Occipital lobe (tissue), 2 donors: ENCODE data around the gene PKD1L1. TPM values are rescaled to one million over a fixed set of nuclear protein-coding genes. Genes with fewer than 3 reads are reported as not detected.

Experiments used
- DNase-seq: peaks from one replicate; lab custom pipeline; 2025; lab: John Stamatoyannopoulos, UW
- total RNA-seq: library from RNA; depleted of rRNA; stranded (reverse); fragments of >200 nt; gene quantifications from one replicate; pipeline ENCODE4 v1.2.3, GENCODE V29; 2014

PKD1L1 gene
- total RNA-seq, 1 donor from 2014 or later, result 0.62 TPM

DNA sequence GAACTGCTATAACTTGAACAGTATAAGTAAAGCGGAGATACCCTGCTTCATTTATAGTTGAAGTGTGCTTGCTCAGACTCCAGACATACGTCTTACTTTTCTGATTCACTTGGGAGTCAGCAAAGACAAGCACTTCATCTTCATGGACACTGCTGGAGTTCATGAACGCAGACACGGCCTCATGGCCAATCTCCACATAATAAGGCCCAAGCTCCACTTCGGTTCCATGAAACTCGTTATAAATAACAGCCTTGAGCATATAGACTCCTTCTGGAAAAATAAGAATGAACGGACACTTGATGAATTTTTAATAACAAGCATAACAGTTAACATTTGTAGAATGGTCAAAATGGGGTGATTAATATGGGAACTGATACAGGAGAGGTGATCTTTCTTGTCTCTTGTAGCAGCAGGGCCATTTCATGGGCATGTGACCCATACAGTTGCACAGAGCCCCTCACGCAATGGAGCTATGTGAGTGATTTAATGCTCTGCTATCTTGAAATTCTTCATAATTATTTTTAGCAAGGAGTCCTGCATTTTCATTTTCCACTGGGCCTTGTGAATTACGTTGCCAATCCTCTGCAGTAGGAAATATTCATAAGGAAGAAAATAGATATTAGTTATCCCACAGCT is 40.2 kb downstream of the PKD1L1 start:
- DNase-seq, result no peak

DNA sequence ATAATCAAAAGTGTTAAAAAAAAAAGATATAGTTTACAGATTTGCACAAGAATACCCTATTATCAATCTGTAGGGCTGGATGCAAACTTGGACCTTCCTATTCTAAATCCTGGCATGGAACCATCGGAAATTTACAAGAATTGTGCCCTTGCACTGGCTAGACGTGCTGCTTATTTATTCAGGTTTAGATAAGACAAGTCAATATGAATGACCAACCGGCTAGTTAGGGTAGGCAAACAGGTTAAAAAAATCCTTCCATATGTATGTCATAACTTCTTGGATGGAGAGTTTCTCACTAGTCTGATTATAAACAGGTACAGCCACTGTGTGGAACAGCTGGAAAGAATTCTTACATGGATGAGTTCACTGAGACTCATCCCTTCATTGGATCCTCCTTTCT is 41.4 kb downstream of the PKD1L1 start:
- no peak for DNase-seq

DNA sequence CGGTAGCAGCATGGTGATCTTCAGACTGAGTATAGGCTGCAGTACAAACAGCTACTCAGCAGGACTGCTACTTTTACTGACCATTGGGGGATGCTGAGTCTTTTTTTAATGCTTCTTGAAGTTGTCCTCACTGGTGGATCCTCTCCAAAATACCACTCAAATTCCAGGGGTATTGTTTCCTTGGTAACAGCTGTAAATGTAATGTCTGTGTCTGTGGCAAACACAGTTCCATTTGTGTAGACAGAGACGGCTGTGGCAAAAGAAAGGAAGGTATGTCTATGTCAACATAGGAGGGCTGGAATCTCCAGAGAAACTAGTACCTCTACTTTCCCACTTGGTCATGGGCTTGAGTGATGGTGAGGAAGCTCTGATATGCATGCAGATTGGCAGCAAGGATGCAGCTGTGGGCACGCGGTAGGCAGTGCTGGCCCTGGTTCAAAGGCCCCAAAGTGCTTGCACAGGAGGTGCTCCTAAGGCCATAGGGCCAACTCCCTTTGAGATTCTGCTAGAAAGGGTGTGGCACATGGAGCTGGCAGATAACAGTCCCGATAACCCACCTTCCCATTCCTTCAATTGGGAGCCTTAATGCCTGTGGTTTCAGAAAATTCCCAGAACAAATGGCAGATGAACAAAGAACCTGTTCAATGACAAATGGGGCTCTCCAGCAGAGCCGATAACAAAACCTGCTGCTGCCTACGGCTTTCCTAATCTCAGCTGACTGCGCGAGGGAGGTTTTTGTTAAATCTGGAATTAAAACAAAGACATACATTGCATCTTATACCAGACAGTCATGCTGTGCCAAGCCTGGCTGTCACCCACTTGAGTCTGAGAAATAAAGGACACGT is 43.0 kb downstream of the PKD1L1 start:
- DNase-seq, result no peak

DNA sequence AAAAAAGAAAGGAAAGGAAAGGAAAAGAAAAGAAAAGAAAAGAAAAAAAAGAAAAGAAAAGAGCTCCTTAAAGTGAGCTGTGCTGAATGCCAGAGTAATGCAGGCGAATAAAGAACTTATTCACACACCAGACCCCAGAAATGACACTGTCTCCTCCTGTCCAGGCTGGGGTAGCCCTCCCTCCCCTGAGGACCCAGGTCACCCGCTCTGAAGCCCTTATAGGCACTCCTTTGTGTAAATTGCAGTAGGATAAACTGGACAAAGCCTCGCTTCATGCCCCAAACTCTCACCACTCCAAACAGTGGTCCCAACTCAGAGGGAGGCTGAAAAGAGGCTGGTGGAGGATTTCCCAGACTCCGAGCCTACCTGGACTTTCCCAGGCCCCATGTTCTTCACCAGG is 46.3 kb downstream of the PKD1L1 start:
- DNase-seq, result no peak

DNA sequence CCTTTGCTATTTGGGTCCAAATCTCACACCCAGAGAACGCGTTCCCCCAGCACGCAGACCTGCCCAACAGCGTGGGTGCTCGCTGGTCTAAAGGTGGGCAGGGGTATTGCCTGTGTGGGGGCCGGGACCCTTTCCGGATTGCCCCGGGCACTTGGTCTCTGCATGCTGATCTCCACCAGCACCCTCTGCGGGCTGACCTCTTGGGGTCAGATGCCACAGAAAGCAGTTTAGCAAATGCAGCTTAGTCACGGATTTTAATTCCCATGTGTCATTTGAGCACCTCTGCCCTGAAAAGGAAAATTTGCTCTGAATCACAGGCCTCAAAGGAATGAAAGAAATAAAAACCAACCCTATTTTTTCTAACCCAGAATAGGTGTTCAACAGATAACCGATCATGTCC is 46.7 kb downstream of the PKD1L1 start:
- no peak for DNase-seq

DNA sequence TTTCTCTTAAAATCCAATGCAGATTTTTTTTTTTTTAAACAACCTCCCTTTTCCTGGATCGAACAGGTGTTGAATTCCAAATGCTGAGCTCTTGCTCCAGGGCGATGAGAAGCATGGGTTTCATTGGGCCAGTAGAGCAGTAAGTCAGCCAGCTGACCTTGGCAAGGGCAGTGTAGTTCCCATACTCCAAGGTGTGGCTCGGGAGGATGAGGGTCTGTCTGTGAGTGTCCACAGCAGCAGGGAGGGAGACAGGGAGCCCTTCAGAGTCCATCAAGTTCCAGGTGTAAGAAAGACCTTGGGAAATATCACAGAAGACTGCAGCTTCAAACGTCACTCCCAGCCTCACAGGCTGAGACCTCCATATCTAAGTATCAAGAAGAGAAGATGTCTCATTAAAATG is 50.4 kb downstream of the PKD1L1 start:
- no peak for DNase-seq

DNA sequence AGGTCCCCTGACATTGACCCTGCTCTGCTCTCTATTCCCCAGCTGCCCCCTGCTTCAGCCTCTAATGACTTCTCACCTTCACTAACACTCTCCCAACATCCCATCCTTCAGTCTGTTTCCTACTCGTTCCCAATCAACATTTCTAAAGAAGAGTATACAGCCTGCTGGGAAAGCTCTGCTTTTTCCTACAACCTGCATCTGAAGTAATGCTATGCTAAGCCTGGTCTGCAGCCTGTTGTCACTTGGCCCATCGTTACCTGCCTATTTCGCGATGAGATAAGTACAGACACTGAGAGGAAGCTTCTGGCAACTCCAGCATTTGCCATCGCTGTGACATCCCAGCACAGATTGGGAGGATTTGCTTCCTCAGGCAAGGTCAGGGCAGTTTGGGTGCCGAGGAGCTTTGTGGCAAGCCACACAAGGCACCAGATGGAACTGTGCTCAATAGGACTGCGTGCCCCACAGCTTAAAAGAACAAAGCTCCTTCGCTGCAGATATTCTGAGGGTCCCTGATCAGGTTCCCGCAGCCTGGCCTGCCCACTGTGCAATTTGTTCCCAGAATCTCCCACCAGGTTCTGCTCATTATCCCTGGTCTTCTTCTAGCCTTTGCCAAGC is 51.4 kb downstream of the PKD1L1 start:
- DNase-seq, result no peak

DNA sequence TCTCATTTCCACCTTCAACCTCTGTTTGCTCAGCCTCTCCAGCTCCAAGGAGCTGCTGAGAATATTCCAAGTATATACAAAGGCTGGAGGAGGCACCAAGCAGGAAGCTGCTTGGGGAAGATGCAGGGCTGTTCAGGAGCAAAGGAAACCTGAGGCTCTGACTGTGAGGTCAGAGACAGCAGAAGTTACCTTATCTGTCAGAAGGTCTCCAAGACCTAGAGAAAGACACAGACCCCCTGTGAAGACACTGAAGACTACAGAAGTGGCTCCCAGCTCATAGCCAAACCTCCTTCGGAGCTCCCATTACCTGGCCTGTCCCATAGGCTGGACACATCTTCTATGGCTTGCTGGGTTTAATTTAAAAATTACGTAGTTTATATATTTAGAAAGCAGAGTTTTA is 53.2 kb downstream of the PKD1L1 start:
- DNase-seq, result no peak

DNA sequence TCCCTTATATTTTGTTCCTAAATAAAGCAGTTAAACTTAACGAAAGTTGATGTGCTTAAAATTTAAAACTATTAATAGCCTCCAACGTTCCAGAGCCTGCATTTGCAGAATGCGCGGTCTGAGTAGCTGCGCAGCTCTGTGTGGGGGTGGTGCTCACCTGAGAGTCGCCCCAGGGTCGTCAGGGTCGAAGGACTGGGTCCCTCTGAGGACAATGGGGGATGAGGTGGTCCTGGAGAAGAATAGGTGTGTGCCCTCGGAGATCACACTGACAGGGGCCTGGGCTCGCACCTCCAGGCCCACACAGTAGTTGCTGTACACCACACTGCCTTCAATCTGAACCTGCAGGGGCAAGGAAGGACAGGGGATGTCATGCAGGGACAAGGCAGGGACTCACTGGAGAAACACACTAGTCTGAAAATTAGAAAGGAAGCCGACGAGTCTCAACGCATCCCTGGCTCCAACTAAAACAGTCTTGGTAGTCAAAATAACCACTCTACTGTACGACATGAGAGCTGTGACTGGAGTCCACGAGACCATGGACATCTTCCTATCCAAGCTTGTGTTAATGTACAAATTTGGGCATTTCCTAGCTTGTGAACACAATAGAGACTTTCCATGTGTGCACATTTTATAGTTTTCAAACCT is 54.4 kb downstream of the PKD1L1 start:
- DNase-seq, result no peak

DNA sequence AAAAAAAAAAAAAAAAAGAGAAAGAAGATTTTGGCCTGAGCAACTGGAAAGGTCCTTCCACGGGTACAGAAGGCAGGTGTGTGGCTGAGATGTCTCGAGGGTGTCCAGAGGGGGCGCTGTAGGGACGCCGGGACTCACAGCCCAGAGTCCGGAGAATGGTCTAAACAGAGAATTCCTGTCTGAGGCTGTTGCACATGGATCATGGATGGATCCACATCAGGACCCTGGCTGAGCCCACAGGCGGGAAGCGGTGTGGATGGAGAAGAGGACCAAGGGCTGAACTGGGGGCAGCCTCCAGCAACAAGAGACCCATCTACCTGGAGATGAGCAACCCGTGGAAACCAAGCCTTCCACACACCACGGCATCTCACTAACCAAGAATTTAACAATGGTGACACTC is 55.0 kb downstream of the PKD1L1 start:
- no peak for DNase-seq

DNA sequence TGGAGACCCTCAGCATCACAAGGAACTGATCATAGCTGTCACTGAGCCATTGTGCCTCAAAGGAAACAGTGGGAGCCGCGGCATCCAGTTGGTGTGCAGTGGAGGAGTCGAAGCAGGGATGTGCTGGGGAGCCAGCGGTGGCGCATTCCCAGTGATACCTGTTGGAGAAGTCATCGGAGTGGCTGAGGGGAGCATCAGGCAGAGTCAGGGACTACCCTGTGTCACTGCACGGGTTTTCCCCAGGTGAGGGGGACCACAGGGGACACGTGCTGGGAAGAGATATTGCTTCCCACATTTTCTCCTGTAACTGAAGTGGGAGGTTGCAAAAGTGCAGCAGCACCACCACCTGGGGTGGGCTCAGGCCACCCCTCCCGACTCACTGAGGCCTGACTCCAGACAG is 57.7 kb downstream of the PKD1L1 start:
- DNase-seq, result no peak

DNA sequence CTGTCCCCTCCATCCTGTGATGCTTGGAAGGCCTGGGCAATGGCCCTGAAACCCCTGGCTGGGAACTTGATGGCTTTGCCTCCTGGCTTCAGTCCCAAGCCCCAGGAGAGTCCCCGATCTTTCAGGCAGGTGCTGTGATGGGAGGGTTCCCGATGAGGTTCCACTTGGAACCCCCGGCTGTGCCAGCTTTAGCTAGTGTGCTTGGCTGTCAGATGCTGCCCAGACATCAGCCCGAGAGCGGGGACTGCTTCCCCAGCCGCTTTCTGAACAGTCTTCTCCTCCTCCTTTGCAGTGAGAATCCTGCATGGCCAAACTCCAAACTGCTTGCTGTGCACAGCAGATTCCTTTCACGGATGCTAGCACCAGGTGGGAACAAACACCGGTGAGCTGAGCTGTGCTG is 58.1 kb downstream of the PKD1L1 start:
- DNase-seq, result no peak

DNA sequence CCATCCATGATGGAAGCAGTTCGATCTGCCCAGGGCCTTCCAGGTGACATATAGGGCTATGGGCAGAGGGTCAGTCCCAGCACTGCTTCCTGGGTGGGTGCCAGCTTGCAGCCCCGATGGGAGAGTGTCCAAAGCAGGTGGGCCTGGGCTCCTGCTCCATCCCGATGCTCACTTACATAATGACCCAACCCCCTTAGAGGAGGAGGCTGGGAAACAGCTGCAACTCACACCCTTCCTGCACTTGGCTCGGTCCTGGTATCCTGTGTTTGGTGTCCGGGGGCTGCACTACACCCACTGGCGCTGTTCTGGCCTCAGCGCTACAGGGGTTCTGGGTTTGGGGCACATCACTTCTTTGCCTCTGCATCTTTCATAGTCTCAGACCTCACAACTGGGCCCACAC is 58.5 kb downstream of the PKD1L1 start:
- DNase-seq, result no peak

DNA sequence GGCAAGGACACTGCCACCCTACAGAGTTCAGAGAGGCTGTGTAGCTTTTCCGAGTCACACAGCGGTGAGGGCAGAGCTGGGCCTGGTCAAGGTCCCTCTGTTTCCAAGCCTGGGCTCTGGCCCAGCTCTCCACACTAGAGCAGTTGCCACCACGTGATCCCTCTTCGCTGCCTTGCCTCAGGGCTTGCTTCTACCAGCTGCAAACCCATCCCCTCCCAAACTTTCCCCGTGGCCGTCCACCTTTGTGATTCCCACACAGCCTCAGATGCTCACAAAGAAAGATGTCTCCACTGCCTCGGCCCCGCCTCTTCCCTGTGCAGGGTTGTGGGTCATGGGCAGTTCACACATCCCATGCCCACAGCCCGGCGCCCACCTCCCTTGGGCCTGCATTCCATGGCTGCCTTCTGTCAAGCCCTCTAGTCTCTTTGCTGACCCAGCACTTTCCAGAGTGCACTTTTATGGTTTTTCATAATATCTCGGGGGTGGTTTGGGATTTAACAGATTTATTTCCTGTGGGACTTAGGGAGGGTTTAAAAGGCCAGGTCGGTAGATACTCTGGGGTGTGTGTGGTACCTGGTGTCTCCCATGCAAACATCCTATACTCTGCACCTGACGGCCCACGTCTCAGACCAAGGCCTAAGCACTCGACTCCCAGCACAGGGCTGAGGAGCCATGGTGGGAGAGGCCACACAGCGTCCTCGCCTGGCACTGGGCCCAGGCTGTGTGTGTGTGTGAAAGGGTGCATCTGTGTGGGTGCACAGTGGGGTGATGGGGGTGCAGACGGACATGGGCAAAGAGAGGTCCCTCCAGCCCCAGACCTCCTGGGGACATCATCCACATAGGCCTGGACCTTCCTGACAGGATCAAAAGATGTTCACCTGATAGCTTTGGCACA is 59.6 kb downstream of the PKD1L1 start:
- DNase-seq, result no peak

DNA sequence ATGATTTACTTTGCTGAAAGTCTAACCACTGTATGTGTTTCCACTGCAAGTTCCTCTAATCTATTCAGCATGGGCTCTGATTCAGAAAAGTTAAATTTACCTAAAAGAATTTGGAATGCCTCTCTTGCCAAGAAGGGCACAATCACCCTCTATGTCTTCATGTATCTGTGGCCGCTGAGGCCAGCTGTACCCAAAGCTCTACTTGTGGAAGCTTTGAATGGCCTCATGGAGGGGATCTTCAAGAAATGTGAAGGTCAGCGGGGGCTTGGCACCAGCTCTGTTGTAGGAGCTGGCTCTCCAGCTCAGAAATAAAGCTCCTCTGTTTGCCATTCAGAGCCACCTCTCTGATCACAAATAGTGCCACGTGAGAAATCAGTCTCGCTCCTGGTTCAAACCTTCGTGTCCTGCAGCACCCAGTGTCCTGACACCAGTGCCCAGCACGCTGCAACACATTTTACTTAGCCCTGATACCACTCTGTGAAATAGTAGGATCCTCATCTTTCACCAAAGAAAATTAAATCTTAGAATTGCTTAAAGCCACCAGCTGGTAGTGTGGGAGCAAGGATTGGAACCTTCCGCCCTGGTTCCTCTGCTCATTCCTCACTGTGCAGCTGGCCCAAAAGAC is 61.1 kb downstream of the PKD1L1 start:
- no peak for DNase-seq

DNA sequence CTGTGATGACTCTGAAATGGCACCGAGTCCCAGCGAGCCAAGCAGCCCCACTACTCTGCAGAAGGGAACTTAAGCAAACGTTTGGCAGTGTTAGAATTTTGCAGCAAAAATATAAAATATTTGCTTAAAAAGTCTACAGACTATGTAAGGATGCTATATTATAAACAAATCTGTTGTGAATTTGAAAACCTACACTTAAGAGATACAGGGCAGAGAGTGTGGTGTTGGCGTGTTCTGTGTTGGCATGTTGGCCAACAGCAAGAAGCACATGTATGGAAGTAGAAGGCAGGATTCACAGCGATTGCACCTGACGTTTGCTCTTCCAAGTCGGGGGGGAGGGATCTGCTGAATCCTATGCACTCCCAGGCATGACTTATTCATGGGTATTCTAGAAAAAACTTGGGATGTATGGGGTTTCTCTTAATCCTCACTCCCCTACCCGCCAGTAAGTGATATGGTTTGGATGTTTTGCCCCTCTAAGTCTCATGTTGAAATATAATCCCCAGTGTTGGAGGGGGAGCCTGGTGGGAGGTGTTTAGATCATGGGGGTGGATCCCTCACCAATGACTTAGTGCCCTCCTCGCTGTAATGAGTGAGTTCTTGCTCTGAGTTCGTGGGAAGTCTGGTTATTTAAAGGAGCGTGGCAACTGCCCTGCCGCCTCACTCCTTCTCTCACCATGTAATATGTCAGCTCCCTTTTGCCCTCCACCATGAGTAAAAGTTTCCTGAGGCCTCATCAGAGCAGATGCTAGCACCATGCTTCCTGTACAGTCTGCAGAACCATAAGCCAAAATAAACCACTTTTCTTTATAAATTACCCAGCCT is 62.1 kb downstream of the PKD1L1 start:
- no peak for DNase-seq

DNA sequence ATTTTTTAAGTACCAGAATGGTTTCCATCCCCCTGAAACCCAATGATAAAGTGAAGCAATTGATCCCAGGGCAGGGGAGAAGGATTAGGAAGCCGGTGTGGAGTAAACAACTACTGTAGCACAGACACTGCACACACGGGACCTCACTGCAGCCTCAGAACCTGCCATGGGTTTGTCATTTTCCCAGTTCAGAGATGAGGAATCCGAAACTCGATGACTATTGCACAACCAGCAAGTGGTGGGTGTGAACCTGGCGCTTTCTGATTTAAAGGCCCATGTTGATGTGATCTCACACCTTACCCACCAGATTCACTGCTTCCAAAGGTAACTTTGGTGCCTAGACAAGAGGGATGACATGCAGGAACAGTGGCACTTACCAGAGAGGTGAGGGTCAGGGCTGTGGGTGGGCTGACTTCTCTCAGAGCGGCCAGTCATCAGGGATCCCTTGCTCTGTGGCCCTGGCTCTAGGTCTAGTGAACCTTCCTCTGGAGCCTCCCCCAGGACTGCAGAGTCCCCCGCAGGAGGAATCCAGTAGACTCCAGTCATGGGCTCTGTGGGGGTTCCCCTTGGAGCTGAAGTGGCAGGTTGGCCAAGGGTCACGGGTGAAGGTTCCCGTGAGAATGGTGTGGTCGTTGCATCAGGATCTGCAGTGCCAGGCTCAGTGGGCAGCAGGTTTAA is 62.8 kb downstream of the PKD1L1 start:
- DNase-seq, result no peak

DNA sequence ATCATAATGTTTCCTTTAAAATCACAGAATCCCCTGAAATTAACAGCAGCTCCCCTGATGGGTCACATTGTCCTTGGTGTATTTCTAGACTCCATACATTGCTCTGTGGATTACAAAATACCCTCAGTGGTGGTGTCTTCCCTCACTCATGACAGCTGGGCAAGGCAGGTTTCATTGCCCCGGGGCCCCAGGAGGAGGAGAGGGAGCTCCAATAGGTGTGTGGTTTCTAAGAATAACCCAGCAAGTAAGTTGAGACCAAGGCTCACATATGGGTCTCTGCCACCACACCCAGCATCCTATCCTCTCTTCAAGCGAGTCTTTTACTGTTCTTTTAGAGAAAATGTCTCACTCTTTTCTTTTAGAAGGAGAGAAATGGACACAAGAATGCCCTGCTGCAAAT is 63.6 kb downstream of the PKD1L1 start:
- no peak for DNase-seq

DNA sequence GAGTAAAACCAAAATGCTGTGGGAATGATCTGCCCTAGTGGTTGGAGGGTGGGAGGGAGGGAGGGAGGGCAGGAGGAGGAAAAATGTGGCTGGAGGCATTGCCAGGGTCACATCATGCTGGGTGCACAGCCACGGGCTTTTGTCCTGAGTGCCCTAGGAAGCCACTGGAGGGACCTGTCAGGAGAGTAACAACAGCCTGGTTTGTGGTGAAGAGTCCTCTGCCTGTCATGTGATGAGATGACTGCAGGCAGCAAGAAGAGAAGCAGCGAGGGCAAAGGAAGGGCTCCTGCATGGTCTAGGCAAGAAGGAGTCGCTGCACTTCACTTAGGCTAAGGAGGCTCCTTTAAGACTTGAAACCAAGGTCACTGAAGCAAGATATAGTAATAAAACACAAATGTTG is 65.6 kb downstream of the PKD1L1 start:
- DNase-seq, result no peak
